Esophagus squamous epithelium (tissue), 5 donors: ENCODE data around the gene GRK4. TPM values are rescaled to one million over a fixed set of nuclear protein-coding genes. Genes with fewer than 3 reads are reported as not detected.

Experiments
- DNase-seq: peaks from one replicate; lab custom pipeline; 2025; lab: John Stamatoyannopoulos, UW
- H3K27ac ChIP-seq, 4 donors: fragments of 200-600 bp; sonication (generic); one replicate each; pipeline ENCODE4 v1.5.1; 2016 to 2019; ENCODE audit warnings: mild to moderate bottlenecking in 1 of 4
- H3K27me3 ChIP-seq, 4 donors: fragments of 200-600 bp; sonication (generic); 1 replicate in 3 of 4; 2 replicates in 1 of 4; pipeline versions ENCODE4 v1.5.1 to v1.6.0; 2017 to 2021; ENCODE audit warnings: antibody characterized with exemption in 1 of 4
- H3K36me3 ChIP-seq, 3 donors: fragments of 200-600 bp; sonication (generic); one replicate each; pipeline ENCODE4 v1.5.1; 2016 to 2019
- H3K4me1 ChIP-seq, 3 donors: fragments of 200-600 bp; sonication (generic); one replicate each; pipeline ENCODE4 v1.5.1; 2017 to 2019
- H3K4me3 ChIP-seq, 4 donors: fragments of 200-600 bp; sonication (generic); 1 replicate in 3 of 4; 2 replicates in 1 of 4; pipeline ENCODE4 v1.5.1; 2016 to 2019; ENCODE audit warnings: mild to moderate bottlenecking in 2 of 4, moderate library complexity in 1 of 4
- H3K9me3 ChIP-seq, 3 donors: fragments of 200-600 bp; sonication (generic); one replicate each; pipeline ENCODE4 v1.5.1; 2016 to 2019
- CTCF ChIP-seq, 6 experiments: fragments of 450-650 bp in 4 of 6; fragments of 200-600 bp in 2 of 6; sonication (generic) in 2 of 6; IDR thresholded peaks; one replicate each; pipeline ENCODE4 v1.5.1; 2016 to 2019; ENCODE audit warnings: antibody characterized with exemption in 6 of 6, mild to moderate bottlenecking in 4 of 6, moderate library complexity in 4 of 6
- POLR2A ChIP-seq, 4 donors: fragments of 450-650 bp; IDR thresholded peaks; one replicate each; pipeline ENCODE4 v1.6.1; 2017; ENCODE audit warnings: antibody characterized with exemption in 4 of 4, mild to moderate bottlenecking in 4 of 4, moderate library complexity in 3 of 4
- WGBS, 2 donors: methylation state at CpG; one replicate each; pipeline ENCODE4 v1.1.5; 2018; 5-methylcytosine and 5-hydroxymethylcytosine counted together
- intact Hi-C: fragments of 100-400 bp; cut with DNase I; formaldehyde crosslinking; loops from one replicate; pipeline ENCODE4 v1.15.0; 2022
- total RNA-seq, 4 donors: library from RNA; depleted of rRNA; stranded (reverse); fragments of >200 nt; gene quantifications; one replicate each; pipeline ENCODE4 v1.1.0, GENCODE V29; 2016
- donor health status: DM: yes; HTN: yes; CAD: no.

The GRK4 gene
- total RNA-seq, 4 donors from 2014 or later = 2.9 to 5.5 (median 3.7) TPM

GRCh38 chr4:2962614-2963174, 677 bp upstream of the GRK4 start:
- Histone ChIP-seq H3K27ac (peak overlapping the region; percentile 85 to 94 (median 90)), H3K36me3 (peaks cover 0 to 17% (median 0%) of the 10 kb centered on the region in 3 donors), H3K4me1 (peaks cover 15 to 49% (median 23%) of the 10 kb centered on the region in 3 donors), H3K9me3 (no peaks in the 10 kb centered on the region), H3K4me3 (peak overlapping the region; percentile 63 to 96 (median 91)), H3K27me3 (no peaks in the 10 kb centered on the region)
- intact Hi-C loops = no loop called here
- no peak for DNase-seq
- no peak for TF ChIP-seq POLR2A (IDR thresholded peaks at IDR 0.05)
- TF ChIP-seq CTCF (IDR thresholded peaks at IDR 0.05) = no peak
- 0% methylated on average over 16 to 24 of the region's 40 CpGs for WGBS, 2 donors

- 0% methylated on average over 1 of the region's 38 CpGs; no CpG with 5 or more reads in 1 of the 2 donors for WGBS, 2 donors
- H3K4me1 ChIP-seq = peaks cover 15 to 45% (median 23%) of the 10 kb centered on the region in 3 donors
- DNase-seq = no peak
Measured at GRCh38 chr4:2963966-2964471, 648 bp downstream of the GRK4 start.

GRCh38 chr4:2964706-2965258, 1.4 kb downstream of the GRK4 start:
- TF ChIP-seq CTCF (IDR thresholded peaks at IDR 0.05) (no peak), POLR2A (IDR thresholded peaks at IDR 0.05) (no peak)
- no peak for DNase-seq

More at GRCh38 chr4:2963966-2964471, 648 bp downstream of the GRK4 start:
- peaks cover 0 to 4% (median 0%) of the 10 kb centered on the region in 3 donors for H3K36me3 ChIP-seq
- peak overlapping the region; percentile 63 to 96 (median 91) for H3K4me3 ChIP-seq
- no peaks in the 10 kb centered on the region for H3K9me3 ChIP-seq
- no peaks in the 10 kb centered on the region for H3K27me3 ChIP-seq
- H3K27ac ChIP-seq = peak overlapping the region; percentile 85 to 94 (median 90)
- intact Hi-C loops = no loop called here
- TF ChIP-seq POLR2A (IDR thresholded peaks at IDR 0.05) = no peak
- no peak for TF ChIP-seq CTCF (IDR thresholded peaks at IDR 0.05)

GRCh38 chr4:2965262-2965661, 1.9 kb downstream of the GRK4 start:
- intact Hi-C loops = no loop called here
- Histone ChIP-seq H3K4me1 (peaks cover 15 to 34% (median 23%) of the 10 kb centered on the region in 3 donors), H3K27ac (no peak overlapping the region), H3K4me3 (no peak overlapping the region), H3K9me3 (no peaks in the 10 kb centered on the region), H3K27me3 (no peaks in the 10 kb centered on the region), H3K36me3 (no peaks in the 10 kb centered on the region)
- DNase-seq = no peak
- 82 to 90% methylated on average over 8 to 15 of the region's 16 CpGs for WGBS, 2 donors
- TF ChIP-seq POLR2A (IDR thresholded peaks at IDR 0.05) = no peak
- TF ChIP-seq CTCF (IDR thresholded peaks at IDR 0.05) = no peak

More at GRCh38 chr4:2964706-2965258, 1.4 kb downstream of the GRK4 start:
- no peak overlapping the region for H3K27ac ChIP-seq
- intact Hi-C loops = no loop called here
- peak overlapping the region in 3 of 4 donors; percentile 63 to 96 (median 89) for H3K4me3 ChIP-seq
- peaks cover 15 to 39% (median 23%) of the 10 kb centered on the region in 3 donors for H3K4me1 ChIP-seq
- no peaks in the 10 kb centered on the region for H3K27me3 ChIP-seq
- 50 to 56% methylated on average over 5 of the region's 5 CpGs for WGBS, 2 donors
- no peaks in the 10 kb centered on the region for H3K9me3 ChIP-seq
- H3K36me3 ChIP-seq = no peaks in the 10 kb centered on the region

- no peak overlapping the region for H3K4me3 ChIP-seq
- WGBS, 2 donors = 54 to 74% methylated on average over 2 to 3 of the region's 3 CpGs
- no peaks in the 10 kb centered on the region for H3K9me3 ChIP-seq
- intact Hi-C loops = no loop called here
- no peak overlapping the region for H3K27ac ChIP-seq
- no peak for DNase-seq
- no peaks in the 10 kb centered on the region for H3K36me3 ChIP-seq
- no peak for TF ChIP-seq CTCF (IDR thresholded peaks at IDR 0.05)
- TF ChIP-seq POLR2A (IDR thresholded peaks at IDR 0.05) = no peak
- H3K4me1 ChIP-seq = peaks cover 0 to 16% (median 13%) of the 10 kb centered on the region in 3 donors
- H3K27me3 ChIP-seq = no peaks in the 10 kb centered on the region
Measured at GRCh38 chr4:2968381-2968780, 5.0 kb downstream of the GRK4 start.
